ENCODE data around the gene RPL39L.
"Not testable (repeated sequence)": the region's sequence is repeated elsewhere in the genome, so short reads cannot be mapped to it uniquely, and the experiment has no call there.

Gene RPL39L

GRCh38 chr3:187139126-187139894 is at the start of gene RPL39L:
Gene RPL39L (minus strand): TSS chr3:187139496. CDS start chr3:187121300, 18,196 bp downstream.
- DNase-seq (ENCODE audit: low read depth): peak; percentile 94

GRCh38 chr3:187188931-187189330 is 49.6 kb upstream of the RPL39L start:
- no peak for DNase-seq (ENCODE audit: low read depth)

DNA sequence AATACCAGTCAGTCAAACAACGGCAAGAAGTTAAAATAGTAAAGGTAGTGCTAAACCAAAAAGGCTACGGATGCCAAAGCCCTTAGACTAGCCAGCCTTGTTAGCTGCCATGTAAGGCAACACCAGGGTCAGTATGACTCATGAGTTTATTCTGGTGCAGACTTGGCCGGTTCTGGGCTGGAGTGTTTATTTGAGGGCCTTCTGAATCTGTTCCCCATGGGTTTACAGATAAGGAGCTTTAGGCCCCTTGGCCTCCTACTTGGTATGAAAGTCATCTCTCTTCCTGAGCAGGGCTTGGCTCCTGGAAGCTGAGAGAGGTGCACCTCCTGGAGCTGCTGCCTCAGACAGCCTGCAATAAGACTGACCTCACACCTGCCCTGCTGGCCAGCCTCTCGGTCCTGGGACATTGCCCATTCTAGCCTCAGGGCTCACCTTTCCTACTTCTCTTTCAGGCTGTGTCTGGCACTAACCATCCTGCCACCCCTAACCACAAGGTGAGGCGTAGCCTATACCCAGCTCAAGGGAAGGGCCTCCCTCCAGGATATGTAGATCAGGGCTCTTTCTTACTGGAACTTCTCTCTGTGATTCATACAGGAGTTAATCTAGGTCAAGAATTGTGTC is 47.6 kb upstream of the RPL39L start:
- no peak for DNase-seq (ENCODE audit: low read depth)

GRCh38 chr3:187186375-187186774 is 47.1 kb upstream of the RPL39L start:
- no peak for DNase-seq (ENCODE audit: low read depth)

DNA sequence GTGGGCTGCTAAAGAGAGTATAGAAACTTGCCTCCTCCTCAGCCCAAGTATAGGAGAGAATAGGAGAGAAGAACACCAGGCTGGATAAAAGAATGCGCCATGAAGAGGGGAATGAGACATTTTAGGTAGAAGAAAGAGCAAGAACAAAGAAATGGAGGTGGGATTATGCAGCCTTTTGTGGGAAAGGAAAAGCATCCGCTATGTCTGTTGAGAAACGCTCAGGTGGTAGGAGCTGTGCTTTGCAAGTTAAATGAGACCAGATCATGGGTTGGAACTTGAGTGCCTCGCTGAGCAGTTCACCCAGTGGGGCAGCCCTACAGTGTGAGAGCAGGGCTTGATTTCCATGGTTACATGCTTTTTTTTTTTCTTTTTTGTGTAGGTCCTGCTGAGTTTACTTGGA is 46.5 kb upstream of the RPL39L start:
- no peak for DNase-seq (ENCODE audit: low read depth)

DNA sequence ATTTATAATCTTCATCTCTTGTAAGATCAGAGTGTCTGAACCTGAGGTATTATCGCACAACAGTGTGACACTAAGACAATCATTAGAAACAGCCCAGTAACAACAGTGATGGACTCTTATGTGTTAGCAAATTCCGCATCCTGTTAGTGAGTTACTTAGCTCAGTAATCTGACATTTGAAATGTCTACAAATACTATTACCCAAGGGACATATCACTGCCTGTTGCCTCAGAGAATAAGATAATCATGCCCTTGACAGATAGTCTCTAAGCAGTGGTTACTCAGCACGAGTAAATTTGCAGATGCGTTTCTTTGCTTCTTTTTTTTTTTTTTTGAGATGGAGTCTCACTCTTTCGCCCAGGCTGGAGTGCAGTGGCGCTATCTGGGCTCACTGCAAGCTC is 44.6 kb upstream of the RPL39L start:
- no peak for DNase-seq (ENCODE audit: low read depth)

GRCh38 chr3:187183210-187183862 is 44.0 kb upstream of the RPL39L start:
- no peak for DNase-seq (ENCODE audit: low read depth)

- no peak for DNase-seq (ENCODE audit: low read depth)
Measured at GRCh38 chr3:187181454-187182170, 42.3 kb upstream of the RPL39L start.

DNA sequence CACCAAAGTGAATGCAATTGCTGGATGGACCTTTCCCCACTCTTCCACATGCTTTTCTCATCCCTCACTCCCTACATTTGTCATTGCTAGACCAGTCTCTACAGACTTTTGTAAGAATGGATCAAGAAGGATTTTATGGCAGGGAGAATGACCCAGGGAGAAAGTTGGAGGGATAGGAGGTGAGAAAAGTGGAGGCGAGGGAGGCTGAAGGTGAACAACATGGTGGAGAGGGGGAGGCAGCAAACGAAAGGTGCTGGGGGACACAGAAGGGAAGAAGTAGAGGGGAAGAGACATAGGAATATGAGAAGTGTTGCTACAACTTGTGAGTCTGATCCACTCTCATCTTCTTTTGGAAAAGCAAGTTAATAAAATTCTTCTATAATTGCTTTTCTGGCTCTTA is 33.6 kb upstream of the RPL39L start:
- no peak for DNase-seq (ENCODE audit: low read depth)

DNA sequence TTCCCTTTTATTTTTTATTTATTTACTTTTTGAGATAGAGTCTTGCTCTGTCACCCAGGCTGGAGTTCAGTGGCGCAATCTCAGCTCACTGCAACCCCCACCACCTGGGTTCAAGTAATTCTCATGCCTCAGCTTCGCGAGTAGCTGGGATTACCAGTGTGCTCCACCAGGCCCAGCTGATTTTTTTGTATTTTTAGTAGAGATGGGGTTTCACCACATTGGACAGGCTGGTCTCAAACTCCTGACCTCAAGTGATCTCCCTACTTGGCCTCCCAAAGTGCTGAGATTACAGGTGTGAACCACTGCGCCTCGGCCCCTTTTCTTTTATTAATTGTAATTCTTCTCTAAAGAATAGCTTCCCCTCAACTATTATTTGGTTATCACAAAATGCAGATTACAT is 31.6 kb upstream of the RPL39L start:
- DNase-seq (ENCODE audit: low read depth): not testable (repeated sequence)

- DNase-seq (ENCODE audit: low read depth): no peak
Measured at GRCh38 chr3:187169231-187169960, 30.1 kb upstream of the RPL39L start.

GRCh38 chr3:187167777-187168176 is 28.5 kb upstream of the RPL39L start:
- DNase-seq (ENCODE audit: low read depth): no peak

- no peak for DNase-seq (ENCODE audit: low read depth)
Measured at GRCh38 chr3:187166750-187167149, 27.5 kb upstream of the RPL39L start.

- no peak for DNase-seq (ENCODE audit: low read depth)
Measured at GRCh38 chr3:187165144-187165543, 25.8 kb upstream of the RPL39L start.

DNA sequence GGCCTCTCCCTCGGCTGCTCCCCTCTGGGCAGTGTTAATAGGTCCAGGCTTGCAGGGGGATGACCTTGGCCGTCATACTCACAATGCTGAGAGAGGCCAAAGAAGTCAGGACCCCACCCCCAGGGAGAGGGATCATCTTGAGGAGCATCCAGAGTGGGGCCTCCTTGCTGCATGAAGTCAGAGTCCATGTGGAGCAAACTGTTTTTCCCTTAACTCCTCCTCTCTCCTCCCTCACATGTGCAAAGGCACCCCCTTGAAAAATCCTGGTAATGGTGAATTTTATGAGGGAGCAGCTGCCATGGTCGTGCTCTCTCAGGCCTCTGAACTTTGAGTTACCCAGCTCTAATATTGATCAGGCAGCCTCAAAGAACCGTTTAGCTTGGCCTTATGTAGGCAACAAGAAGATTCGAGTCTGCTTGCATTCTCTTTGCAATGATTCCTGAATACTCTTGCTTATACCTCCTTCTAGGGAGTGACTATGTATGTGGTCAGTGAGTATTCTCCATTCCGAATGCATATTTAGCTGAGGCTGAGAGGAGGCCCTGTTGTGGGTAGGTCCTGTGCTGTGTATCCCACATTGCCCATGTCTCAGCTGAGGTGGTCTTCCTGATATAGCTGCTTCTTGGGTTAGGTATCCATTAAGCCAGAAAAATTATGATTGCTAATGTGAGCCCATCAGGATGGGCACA is 23.1 kb upstream of the RPL39L start:
- DNase-seq (ENCODE audit: low read depth): no peak

DNA sequence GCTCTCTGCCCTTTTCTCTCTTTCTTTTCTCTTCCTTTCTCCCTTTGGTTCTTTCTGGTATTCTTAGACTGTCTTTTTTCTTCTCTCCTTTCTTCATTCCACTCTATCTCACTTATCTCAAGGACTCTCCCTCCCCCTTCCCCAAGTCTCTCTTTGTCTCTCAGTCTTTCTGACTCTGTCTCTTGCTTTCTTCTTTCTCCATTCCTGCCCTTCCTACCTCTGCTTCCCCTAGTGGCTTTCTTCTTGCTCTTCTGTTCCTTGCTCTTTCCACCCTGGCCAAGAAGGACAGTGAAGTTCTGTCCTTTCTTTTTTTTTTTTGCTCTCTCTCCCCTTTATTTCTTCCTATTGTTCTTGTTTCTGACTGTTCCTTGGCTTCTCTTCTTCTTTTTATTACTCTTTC is 22.3 kb upstream of the RPL39L start:
- DNase-seq (ENCODE audit: low read depth): no peak

DNA sequence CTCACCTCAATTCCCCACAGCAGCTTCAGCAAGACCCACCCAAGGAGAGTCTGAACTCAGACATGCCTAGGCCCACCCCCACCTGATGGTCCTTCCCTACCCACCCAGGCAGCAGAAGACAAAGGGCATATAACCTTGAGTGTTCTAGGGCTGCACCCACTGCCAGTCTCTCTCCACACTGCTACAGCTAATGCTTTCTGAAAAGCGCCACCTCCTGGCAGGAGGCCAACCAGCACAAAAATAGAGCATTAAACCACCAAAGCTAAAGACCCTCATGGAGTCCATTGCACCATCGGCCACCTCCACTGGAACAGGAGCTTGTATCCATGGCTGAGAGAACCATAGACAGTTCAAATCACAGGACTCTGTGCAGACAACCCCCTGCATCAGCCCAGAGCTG is 11.3 kb upstream of the RPL39L start:
- peak; percentile 54 for DNase-seq (ENCODE audit: low read depth)

DNA sequence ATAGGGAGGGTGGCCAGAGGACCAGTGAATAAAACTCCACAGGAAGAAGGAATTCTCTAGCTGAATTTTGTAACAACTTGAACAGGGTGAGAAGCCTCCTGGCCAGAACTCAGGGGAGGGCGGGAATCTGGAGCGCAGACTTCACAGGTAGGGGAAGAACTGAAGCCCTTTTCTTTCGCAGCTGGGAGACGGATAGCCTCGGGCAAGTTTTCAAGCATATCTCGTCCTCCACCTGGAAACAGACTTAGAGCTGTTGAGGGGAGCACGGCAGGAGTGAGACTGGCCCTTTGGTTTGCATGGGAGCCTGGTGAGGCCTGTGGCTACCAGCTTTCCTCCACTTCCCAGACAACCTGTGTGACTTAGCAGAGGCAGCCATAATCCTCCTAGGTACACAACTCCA is 10.9 kb upstream of the RPL39L start:
- DNase-seq (ENCODE audit: low read depth): no peak

DNA sequence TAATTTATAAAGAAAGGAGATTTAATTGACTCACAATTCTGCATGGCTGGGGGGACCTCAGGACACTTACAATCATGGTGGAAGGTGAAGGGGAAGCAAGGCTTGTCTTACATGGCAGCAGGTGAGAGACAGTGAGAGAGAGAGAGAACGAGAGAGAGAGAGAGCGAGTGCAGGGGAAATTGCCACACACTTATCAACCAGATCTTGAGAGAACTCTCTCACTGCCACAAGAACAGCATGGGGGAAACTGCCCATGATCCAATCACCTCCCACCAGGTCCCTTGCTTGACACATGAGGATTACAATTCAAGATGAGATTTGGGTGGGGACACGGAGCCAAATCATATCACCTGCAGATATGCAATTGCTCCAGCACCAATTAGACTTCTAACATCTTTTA is 7.1 kb upstream of the RPL39L start:
- DNase-seq (ENCODE audit: low read depth): no peak

DNA sequence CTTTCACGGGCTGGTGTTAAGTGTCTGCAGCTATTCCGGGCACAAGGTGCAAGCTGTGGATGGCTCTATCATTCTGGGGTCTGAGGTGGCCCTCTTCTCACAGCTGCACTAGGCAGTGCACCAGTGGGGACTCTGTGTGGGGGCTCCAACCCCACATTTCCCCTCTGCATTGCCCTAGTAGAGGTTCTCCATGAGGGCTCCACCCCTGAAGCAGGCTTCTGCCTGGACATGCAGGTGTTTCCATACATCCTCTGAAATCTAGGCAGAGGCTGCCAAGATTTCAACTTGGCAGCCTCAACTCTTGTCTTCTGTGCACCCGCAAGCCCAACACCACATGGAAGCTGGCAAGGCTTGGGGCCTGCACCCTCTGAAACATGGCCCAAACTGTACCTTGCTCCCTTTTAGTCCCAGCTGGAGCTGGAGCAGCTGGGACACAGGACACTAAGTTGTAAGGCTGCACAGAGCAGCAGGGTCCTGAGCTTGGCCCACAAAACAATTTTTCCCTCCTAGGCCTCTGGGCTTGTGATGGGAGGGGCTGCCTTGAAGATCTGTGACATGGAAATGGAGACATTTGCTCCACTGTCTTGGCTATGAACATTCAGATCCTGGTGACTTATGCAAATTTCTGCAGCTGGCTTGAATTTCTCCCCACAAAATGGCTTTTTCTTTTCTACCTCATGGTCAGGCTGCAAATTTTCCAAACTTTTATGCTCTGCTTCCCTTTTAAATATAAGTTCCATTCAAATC is 6.0 kb upstream of the RPL39L start:
- no peak for DNase-seq (ENCODE audit: low read depth)

GRCh38 chr3:187139895-187140253 is 578 bp upstream of the RPL39L start:
- DNase-seq (ENCODE audit: low read depth): no peak

Measured in activated T-cell treated with anti-CD3 and anti-CD28 coated beads for 48 hours (primary cell).